Superior temporal gyrus (tissue), 1 donor: Measurements from ENCODE around the gene LRWD1.

Experiments used
- DNase-seq: peaks from one replicate; pipeline ENCODE4 v3.0.0-alpha.2; 2016; ENCODE audit errors: extremely low spot score

Gene LRWD1

GRCh38 chr7:102464577-102465280, at the start of gene LRWD1, which contains the start of gene ALKBH4:
Gene LRWD1 (plus strand): TSS chr7:102464984. CDS start chr7:102465081, 97 bp downstream.
Gene ALKBH4 (minus strand): TSS chr7:102464863. CDS start chr7:102464836, 27 bp downstream.
- DNase-seq = peak; percentile 89

GRCh38 chr7:102415685-102416225, 49.0 kb upstream of the LRWD1 start:
- DNase-seq = no peak

- DNase-seq = no peak
Observed at GRCh38 chr7:102416406-102416805, 48.4 kb upstream of the LRWD1 start.

GRCh38 chr7:102417105-102417504, 47.7 kb upstream of the LRWD1 start:
- DNase-seq = no peak

GRCh38 chr7:102418592-102418991, 46.2 kb upstream of the LRWD1 start:
- DNase-seq = no peak

- DNase-seq = no peak
Observed at GRCh38 chr7:102421706-102422240, 43.0 kb upstream of the LRWD1 start.

- DNase-seq = no peak
Observed at GRCh38 chr7:102424129-102424551, 40.6 kb upstream of the LRWD1 start.

- no peak for DNase-seq
Observed at GRCh38 chr7:102424787-102425218, 40.0 kb upstream of the LRWD1 start.

- DNase-seq = no peak
Observed at GRCh38 chr7:102425639-102426267, 39.0 kb upstream of the LRWD1 start.

- no peak for DNase-seq
Observed at GRCh38 chr7:102426268-102427018, 38.3 kb upstream of the LRWD1 start.

- DNase-seq = no peak
Observed at GRCh38 chr7:102427019-102427405, 37.8 kb upstream of the LRWD1 start.

- no peak for DNase-seq
Observed at GRCh38 chr7:102429141-102429899, 35.5 kb upstream of the LRWD1 start.

GRCh38 chr7:102431617-102432298, 33.0 kb upstream of the LRWD1 start:
- DNase-seq = peak; percentile 74

- no peak for DNase-seq
Observed at GRCh38 chr7:102432442-102433218, 32.2 kb upstream of the LRWD1 start.

- peak; percentile 44 for DNase-seq
Observed at GRCh38 chr7:102433219-102434038, 31.4 kb upstream of the LRWD1 start, which contains the start of gene ORAI2. Gene ORAI2 (plus strand): TSS chr7:102433575. CDS start chr7:102438957, 5,382 bp downstream.

- no peak for DNase-seq
Observed at GRCh38 chr7:102434039-102434486, 30.7 kb upstream of the LRWD1 start.

GRCh38 chr7:102436118-102436517, 28.7 kb upstream of the LRWD1 start:
- no peak for DNase-seq

- DNase-seq = no peak
Observed at GRCh38 chr7:102439963-102440795, 24.6 kb upstream of the LRWD1 start.
